GM21528 (cell line): Measurements from ENCODE around the gene TYW5.

ENCODE experiments used
- ATAC-seq: cut with Tn5 transposase; IDR thresholded peaks from one replicate; pipeline ENCODE4 v1.9.1; 2021; ENCODE audit warnings: mild to moderate bottlenecking, moderate library complexity; ENCODE audit not compliant: unreplicated experiment, low FRiP score

TYW5 gene

GRCh38 chr2:199975273-199975895, 20.1 kb upstream of the TYW5 start:
- ATAC-seq, result no peak

- ATAC-seq, result no peak
These were observed 18.4 kb upstream of the TYW5 start for GRCh38 chr2:199973703-199974102.

- no peak for ATAC-seq
These were observed 16.9 kb upstream of the TYW5 start for GRCh38 chr2:199972088-199972626.

- no peak for ATAC-seq
These were observed 12.8 kb upstream of the TYW5 start for GRCh38 chr2:199968126-199968525.

- ATAC-seq, result no peak
These were observed 11.7 kb upstream of the TYW5 start for GRCh38 chr2:199966976-199967375.

GRCh38 chr2:199966405-199966804, 11.1 kb upstream of the TYW5 start:
- no peak for ATAC-seq

GRCh38 chr2:199962203-199962602, 6.9 kb upstream of the TYW5 start:
- ATAC-seq, result no peak

- no peak for ATAC-seq
These were observed 2.7 kb upstream of the TYW5 start for GRCh38 chr2:199958014-199958413.

GRCh38 chr2:199956062-199956380, 730 bp upstream of the TYW5 start:
- peak; percentile 1 for ATAC-seq

GRCh38 chr2:199955007-199955338, 318 bp downstream of the TYW5 start:
- ATAC-seq, result peak; percentile 53

GRCh38 chr2:199951023-199951422, 4.3 kb downstream of the TYW5 start:
- no peak for ATAC-seq

GRCh38 chr2:199950396-199950795, 4.9 kb downstream of the TYW5 start:
- ATAC-seq, result no peak

GRCh38 chr2:199946836-199947235, 8.5 kb downstream of the TYW5 start:
- no peak for ATAC-seq

- no peak for ATAC-seq
These were observed 9.1 kb downstream of the TYW5 start for GRCh38 chr2:199946196-199946595.

- ATAC-seq, result no peak
These were observed 11.9 kb downstream of the TYW5 start for GRCh38 chr2:199943373-199943772.

- ATAC-seq, result peak; percentile 71
These were observed 14.9 kb downstream of the TYW5 start for GRCh38 chr2:199940373-199940772.

- no peak for ATAC-seq
These were observed 18.7 kb downstream of the TYW5 start for GRCh38 chr2:199936554-199936953.

- ATAC-seq, result no peak
These were observed 21.8 kb downstream of the TYW5 start for GRCh38 chr2:199933466-199933865.

- ATAC-seq, result no peak
These were observed 22.9 kb downstream of the TYW5 start for GRCh38 chr2:199932312-199932855.

GRCh38 chr2:199929262-199929661, 26.0 kb downstream of the TYW5 start:
- no peak for ATAC-seq

GRCh38 chr2:199928626-199929025, 26.7 kb downstream of the TYW5 start:
- no peak for ATAC-seq

GRCh38 chr2:199928226-199928625, 27.1 kb downstream of the TYW5 start:
- ATAC-seq, result no peak

- ATAC-seq, result no peak
These were observed 28.5 kb downstream of the TYW5 start for GRCh38 chr2:199926806-199927205.
